VCaP (cell line): ENCODE measurements around the gene H3-3A.

Experiments
- H3K27ac ChIP-seq: fragments of 450-650 bp; 2 replicates; pipeline ENCODE4 v1.5.1; 2017
- TF ChIP-seq, protein P1 (sequence below): fragments of 450-650 bp; conservative IDR thresholded peaks from 2 replicates; pipeline ENCODE4 v1.5.1; 2017; ENCODE audit warnings: mild to moderate bottlenecking, moderate library complexity

The H3-3A gene

DNA sequence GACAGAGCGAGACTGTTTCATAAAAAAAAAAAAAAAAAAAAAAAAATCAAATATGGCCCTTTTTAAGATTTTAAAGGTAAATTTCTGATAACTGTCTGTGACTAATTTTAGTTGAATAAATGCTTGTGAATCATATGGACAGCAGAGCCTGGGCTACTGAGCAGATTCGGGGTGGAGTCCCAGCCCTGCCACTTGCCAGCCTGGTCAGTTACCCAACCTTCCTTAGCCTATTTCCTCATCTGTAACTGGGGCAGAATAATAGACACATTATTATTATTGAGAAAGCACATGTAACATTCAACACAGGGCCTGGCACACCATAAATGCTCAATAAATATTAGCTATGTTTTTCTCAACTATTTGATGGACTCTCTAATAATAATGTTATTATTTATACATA lies 11.2 kb upstream of the H3-3A start:
- no peak overlapping the region for H3K27ac ChIP-seq
- TF ChIP-seq, protein P1, sequence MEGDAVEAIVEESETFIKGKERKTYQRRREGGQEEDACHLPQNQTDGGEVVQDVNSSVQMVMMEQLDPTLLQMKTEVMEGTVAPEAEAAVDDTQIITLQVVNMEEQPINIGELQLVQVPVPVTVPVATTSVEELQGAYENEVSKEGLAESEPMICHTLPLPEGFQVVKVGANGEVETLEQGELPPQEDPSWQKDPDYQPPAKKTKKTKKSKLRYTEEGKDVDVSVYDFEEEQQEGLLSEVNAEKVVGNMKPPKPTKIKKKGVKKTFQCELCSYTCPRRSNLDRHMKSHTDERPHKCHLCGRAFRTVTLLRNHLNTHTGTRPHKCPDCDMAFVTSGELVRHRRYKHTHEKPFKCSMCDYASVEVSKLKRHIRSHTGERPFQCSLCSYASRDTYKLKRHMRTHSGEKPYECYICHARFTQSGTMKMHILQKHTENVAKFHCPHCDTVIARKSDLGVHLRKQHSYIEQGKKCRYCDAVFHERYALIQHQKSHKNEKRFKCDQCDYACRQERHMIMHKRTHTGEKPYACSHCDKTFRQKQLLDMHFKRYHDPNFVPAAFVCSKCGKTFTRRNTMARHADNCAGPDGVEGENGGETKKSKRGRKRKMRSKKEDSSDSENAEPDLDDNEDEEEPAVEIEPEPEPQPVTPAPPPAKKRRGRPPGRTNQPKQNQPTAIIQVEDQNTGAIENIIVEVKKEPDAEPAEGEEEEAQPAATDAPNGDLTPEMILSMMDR: no peak

DNA sequence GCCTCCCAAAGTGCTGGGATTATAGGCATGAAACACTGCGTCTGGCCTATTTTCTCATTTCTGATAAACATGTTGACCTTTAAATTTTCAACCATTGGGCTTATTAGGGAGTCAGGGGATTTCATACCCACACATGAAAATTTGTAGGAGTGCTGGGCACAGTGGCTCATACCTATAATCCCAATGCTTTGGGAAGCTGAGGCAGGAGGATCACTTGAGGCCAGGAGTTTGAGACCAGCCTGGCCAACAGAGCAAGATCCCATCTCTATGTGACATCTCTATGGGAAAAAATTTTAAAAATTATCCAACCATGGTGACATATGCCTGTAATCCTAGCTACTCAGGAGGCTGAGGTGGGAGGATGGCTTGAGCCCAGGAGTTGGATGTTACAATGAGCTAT lies 10.5 kb upstream of the H3-3A start:
- no peak overlapping the region for H3K27ac ChIP-seq
- TF ChIP-seq, protein P1: no peak

DNA sequence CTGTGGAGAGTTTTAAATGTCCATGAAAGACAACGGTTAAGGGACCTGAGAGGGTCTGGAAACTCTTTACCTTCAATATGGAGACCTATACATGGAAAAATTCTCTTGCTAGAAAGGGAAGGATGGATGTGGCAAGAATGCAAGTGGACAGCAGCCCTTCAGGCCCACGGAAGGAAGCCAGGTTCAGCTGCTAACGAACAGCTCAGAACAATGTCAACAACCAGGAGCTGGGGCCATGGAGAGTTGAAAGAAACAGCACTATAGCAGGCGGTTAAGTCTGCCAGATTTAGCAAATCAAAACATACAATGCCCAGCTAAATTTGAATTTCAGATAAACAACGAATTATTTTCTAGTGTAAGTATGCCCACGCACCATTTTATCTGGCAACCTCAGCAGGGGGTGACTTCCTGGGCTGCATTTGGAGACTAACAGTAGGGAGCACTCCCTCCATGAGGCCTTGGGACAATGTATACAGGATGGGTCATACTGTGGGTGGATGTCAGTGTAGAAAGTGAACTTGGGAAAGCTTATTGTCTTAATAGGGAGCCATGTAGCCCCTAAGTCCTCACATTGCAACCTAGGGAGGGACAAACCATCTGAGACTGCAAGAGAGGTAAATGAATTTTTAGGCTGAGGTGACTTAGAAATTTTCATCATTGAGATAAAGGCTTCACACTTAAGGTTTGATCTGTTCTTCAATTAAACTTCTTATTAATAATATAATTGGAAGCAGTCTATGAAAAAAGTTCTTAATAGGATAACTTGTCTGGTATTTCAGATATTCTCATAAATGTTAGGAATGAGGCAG lies 7.8 kb upstream of the H3-3A start:
- no peak overlapping the region for H3K27ac ChIP-seq
- TF ChIP-seq, protein P1: no peak

- H3K27ac ChIP-seq: no peak overlapping the region
- TF ChIP-seq, protein P1: no peak
These were observed 2.8 kb upstream of the H3-3A start for GRCh38 chr1:226059709-226060108.

GRCh38 chr1:226060427-226060826 lies 2.1 kb upstream of the H3-3A start:
- peak overlapping the region; percentile 98 for H3K27ac ChIP-seq

DNA sequence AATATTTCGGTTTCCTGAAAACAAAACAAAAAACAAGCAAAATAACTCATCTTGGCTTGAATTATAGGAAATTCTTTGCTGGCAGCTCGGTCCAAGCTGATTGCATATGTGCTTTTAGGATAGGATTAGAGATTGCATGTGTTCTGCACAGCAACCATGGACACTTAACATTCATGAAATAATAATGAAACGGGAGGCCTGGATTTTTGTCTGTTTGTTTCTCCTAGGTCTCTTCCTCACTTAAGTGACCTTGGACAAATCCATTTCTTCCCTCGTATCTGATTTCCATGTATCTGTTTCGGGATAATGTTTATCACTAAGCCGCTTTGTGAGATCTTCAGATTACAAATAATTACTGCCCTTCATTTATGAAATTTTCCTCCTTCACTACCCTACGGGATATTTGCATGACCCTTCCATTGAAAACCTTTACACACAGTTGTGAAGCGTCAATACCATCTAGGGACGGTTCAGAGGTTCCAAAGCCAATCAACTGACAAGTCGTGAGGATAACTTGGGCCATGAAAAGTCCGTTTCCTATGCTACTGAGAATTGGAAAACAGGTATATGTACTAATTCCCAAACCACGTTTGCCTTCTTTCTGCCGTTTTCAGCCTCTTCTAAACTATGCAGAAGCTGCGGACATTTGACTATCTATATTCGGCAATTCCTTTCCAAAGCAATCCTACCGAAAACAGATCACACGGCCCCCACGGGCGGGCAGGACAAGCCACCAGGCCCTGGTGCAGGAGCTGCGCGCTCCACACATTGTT lies 1.3 kb upstream of the H3-3A start:
- H3K27ac ChIP-seq: peak overlapping the region; percentile 98
- TF ChIP-seq, protein P1: no peak

More at GRCh38 chr1:226060427-226060826, 2.1 kb upstream of the H3-3A start:
- TF ChIP-seq, protein P1: no peak

- TF ChIP-seq, protein P1: no peak
- H3K27ac ChIP-seq: peak overlapping the region; percentile 98
These were observed 517 bp upstream of the H3-3A start for GRCh38 chr1:226061841-226062557.
